HG03064 (cell line): ENCODE results near the gene QPCTL.

Experiments used
- ATAC-seq: cut with Tn5 transposase; IDR thresholded peaks from one replicate; pipeline ENCODE4 v1.9.1; 2021; ENCODE audit warnings: low read depth; ENCODE audit not compliant: unreplicated experiment

QPCTL gene

GRCh38 chr19:45692187-45693105 lies at the start of gene QPCTL:
Gene QPCTL (plus strand): TSS chr19:45692666. CDS start chr19:45692704, 38 bp downstream.
- ATAC-seq = peak; percentile 82

GRCh38 chr19:45643024-45643926 lies 49.2 kb upstream of the QPCTL start:
- ATAC-seq = peak; percentile 26

- no peak for ATAC-seq
Measured at GRCh38 chr19:45643927-45644771, 48.3 kb upstream of the QPCTL start.

GRCh38 chr19:45645068-45645630 lies 47.3 kb upstream of the QPCTL start:
- no peak for ATAC-seq

- no peak for ATAC-seq
Measured at GRCh38 chr19:45645631-45646344, 46.7 kb upstream of the QPCTL start.

- no peak for ATAC-seq
Measured at GRCh38 chr19:45646345-45646698, 46.1 kb upstream of the QPCTL start.

- no peak for ATAC-seq
Measured at GRCh38 chr19:45650722-45651121, 41.7 kb upstream of the QPCTL start.

GRCh38 chr19:45653634-45654033 lies 38.8 kb upstream of the QPCTL start:
- no peak for ATAC-seq

- ATAC-seq = no peak
Measured at GRCh38 chr19:45655073-45655472, 37.4 kb upstream of the QPCTL start.

- no peak for ATAC-seq
Measured at GRCh38 chr19:45657520-45658167, 34.8 kb upstream of the QPCTL start.

GRCh38 chr19:45659096-45659729 lies 33.3 kb upstream of the QPCTL start:
- ATAC-seq = no peak

GRCh38 chr19:45660636-45661035 lies 31.8 kb upstream of the QPCTL start:
- no peak for ATAC-seq

GRCh38 chr19:45663800-45664199 lies 28.7 kb upstream of the QPCTL start:
- ATAC-seq = no peak

- no peak for ATAC-seq
Measured at GRCh38 chr19:45664575-45664974, 27.9 kb upstream of the QPCTL start.

GRCh38 chr19:45667620-45668341 lies 24.7 kb upstream of the QPCTL start, which contains the start of gene GIPR:
Gene GIPR (plus strand): TSS chr19:45668221. CDS start chr19:45669521, 1,300 bp downstream.
- ATAC-seq = no peak

- no peak for ATAC-seq
Measured at GRCh38 chr19:45668342-45668871, 24.1 kb upstream of the QPCTL start.

GRCh38 chr19:45670670-45671453 lies 21.6 kb upstream of the QPCTL start:
- ATAC-seq = no peak
